ENCODE results near the gene ROPN1. TPM values are rescaled to one million over a fixed set of nuclear protein-coding genes. Genes with fewer than 3 reads are reported as not detected.

Gene ROPN1
- total and polyA plus RNA-seq, 10 donors: 0.06 TPM; not detected in 9

DNA sequence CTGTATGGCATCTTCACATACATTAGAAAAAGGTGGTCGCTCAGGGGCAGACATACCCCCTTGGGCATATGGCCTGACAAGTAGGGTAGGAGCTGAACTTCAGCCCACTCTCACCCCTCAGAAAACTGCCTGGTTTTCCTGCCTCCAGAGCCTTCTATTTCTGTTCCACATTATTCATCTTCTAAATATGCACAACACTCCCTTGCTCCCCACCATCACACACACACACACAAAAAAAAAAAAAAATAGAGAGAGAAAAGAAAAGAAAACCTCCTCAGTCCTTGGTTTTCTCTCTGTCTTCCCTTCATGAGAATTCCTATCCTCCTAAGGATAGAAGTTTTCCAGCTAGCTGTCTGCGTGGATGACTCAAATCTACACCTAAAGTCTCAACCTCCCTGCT lies 5.6 kb upstream of the ROPN1 start:
- peaks cover 0 to 10% (median 7%) of the 10 kb centered on the region in 8 donors for H3K9me3 ChIP-seq
- H3K4me1 ChIP-seq: no peaks in the 10 kb centered on the region
- no peaks in the 10 kb centered on the region for H3K36me3 ChIP-seq
- no peak for DNase-seq
- 77 to 84% (median 81%) methylated on average over 2 of the region's 2 CpGs for WGBS, 5 donors
- intact Hi-C loops (cut with DNase I; ENCODE audit: low total_unique reads): no loop called here
- peaks cover 0 to 51% (median 0%) of the 10 kb centered on the region in 7 donors for H3K27me3 ChIP-seq (replicated peaks in 1 of 7)
- H3K27ac ChIP-seq: no peak overlapping the region
- H3K4me3 ChIP-seq: no peak overlapping the region
- TF ChIP-seq POLR2A (IDR thresholded peaks at IDR 0.05) (no peak), POLR2AphosphoS5 (IDR thresholded peaks at IDR 0.05) (no peak)
- TF ChIP-seq, protein P1, sequence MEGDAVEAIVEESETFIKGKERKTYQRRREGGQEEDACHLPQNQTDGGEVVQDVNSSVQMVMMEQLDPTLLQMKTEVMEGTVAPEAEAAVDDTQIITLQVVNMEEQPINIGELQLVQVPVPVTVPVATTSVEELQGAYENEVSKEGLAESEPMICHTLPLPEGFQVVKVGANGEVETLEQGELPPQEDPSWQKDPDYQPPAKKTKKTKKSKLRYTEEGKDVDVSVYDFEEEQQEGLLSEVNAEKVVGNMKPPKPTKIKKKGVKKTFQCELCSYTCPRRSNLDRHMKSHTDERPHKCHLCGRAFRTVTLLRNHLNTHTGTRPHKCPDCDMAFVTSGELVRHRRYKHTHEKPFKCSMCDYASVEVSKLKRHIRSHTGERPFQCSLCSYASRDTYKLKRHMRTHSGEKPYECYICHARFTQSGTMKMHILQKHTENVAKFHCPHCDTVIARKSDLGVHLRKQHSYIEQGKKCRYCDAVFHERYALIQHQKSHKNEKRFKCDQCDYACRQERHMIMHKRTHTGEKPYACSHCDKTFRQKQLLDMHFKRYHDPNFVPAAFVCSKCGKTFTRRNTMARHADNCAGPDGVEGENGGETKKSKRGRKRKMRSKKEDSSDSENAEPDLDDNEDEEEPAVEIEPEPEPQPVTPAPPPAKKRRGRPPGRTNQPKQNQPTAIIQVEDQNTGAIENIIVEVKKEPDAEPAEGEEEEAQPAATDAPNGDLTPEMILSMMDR (IDR thresholded peaks at IDR 0.05 in 8 of 11, conservative IDR thresholded peaks at IDR 0.05 in 3 of 11): no peak

DNA sequence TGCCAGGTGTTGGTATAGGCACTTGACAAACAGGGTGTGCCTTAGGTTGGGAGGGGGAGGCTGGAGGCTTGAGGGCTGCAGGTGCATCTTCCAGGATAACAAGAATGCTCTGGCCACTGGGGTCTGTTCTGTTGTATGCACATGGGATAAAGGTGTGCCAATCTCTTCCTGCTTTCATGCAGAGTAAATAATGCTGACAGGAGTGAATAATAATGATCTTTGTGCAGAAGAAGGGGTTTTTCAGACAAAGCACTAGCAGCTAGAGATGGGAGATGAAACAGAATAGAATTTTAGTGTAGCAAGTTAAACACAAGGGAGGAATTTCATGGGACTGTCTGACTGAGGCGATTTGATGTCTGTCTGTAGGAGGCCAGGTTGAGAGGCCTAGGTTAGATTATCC lies 1.9 kb upstream of the ROPN1 start:
- Histone ChIP-seq H3K4me1 (no peaks in the 10 kb centered on the region), H3K27me3 (replicated peaks in 1 of 7) (peaks cover 0 to 39% (median 0%) of the 10 kb centered on the region in 7 donors), H3K9me3 (peaks cover 0 to 10% (median 7%) of the 10 kb centered on the region in 8 donors), H3K4me3 (no peak overlapping the region), H3K27ac (no peak overlapping the region), H3K36me3 (no peaks in the 10 kb centered on the region)
- TF ChIP-seq, protein P1 (IDR thresholded peaks at IDR 0.05 in 8 of 11, conservative IDR thresholded peaks at IDR 0.05 in 3 of 11): no peak
- TF ChIP-seq POLR2AphosphoS5 (IDR thresholded peaks at IDR 0.05): no peak
- no peak for TF ChIP-seq POLR2A (IDR thresholded peaks at IDR 0.05)
- no peak for DNase-seq
- WGBS, 5 donors: 77 to 93% (median 88%) methylated on average over 1 of the region's 1 CpG
- intact Hi-C loops (cut with DNase I; ENCODE audit: low total_unique reads): no loop called here

DNA sequence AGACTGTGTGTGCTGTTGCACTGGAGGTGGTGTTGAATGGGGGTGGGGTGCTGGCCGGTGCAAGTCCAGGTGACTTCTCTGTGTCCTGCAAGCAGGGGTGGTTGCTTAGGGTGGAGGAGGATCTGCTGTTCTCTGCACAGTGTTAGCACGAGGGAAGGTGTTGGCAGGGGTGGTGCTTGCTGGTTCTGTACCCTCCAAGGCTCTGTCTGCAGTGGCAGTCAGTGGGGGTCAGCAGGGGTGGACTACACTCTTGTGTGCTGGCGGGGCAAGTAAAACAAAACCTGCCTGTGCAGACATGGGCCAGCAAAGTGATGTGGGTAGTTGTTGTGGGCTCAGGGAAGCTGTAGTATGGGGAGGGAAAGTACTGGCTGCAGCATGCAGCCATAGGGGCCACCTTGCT lies 5.5 kb downstream of the ROPN1 start:
- H3K27ac ChIP-seq: no peak overlapping the region
- TF ChIP-seq, protein P1 (IDR thresholded peaks at IDR 0.05 in 8 of 11, conservative IDR thresholded peaks at IDR 0.05 in 3 of 11): no peak
- no peak for TF ChIP-seq POLR2A (IDR thresholded peaks at IDR 0.05)
- no peak for TF ChIP-seq POLR2AphosphoS5 (IDR thresholded peaks at IDR 0.05)
- no peak overlapping the region for H3K4me3 ChIP-seq
- WGBS, 5 donors: 79 to 94% (median 85%) methylated on average over 3 of the region's 3 CpGs
- H3K27me3 ChIP-seq (replicated peaks in 1 of 7): peaks cover 0 to 72% (median 0%) of the 10 kb centered on the region in 7 donors
- no peaks in the 10 kb centered on the region for H3K36me3 ChIP-seq
- intact Hi-C loops (cut with DNase I; ENCODE audit: low total_unique reads): no loop called here
- no peak for DNase-seq
- H3K9me3 ChIP-seq: no peaks in the 10 kb centered on the region
- no peaks in the 10 kb centered on the region for H3K4me1 ChIP-seq

DNA sequence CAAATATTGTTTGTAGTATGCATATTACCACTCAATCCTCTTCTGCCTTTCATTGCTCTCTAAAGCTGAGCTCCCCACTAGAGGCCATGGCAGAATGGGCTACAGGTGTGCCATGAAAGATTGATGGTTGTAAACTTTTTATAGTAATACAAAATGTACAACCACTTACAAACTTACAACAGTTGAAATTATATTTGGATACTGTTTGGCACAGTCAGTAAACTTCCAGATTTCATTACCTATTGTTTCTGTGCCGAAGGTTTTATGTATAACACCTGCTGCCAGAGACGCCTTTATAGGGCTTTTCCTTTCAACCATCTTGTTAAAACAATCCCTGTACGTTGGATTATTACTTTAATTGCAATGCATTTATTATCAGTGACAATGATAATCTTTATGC lies 7.0 kb downstream of the ROPN1 start:
- Histone ChIP-seq H3K27me3 (replicated peaks in 1 of 7) (peaks cover 0 to 78% (median 10%) of the 10 kb centered on the region in 7 donors), H3K4me1 (peaks cover 0 to 5% (median 3%) of the 10 kb centered on the region in 6 donors), H3K4me3 (no peak overlapping the region), H3K9me3 (no peaks in the 10 kb centered on the region), H3K36me3 (no peaks in the 10 kb centered on the region), H3K27ac (no peak overlapping the region)
- intact Hi-C loops (cut with DNase I; ENCODE audit: low total_unique reads): no loop called here
- no peak for DNase-seq
- TF ChIP-seq POLR2AphosphoS5 (IDR thresholded peaks at IDR 0.05) (no peak), POLR2A (IDR thresholded peaks at IDR 0.05) (no peak)
- TF ChIP-seq, protein P1 (IDR thresholded peaks at IDR 0.05 in 8 of 11, conservative IDR thresholded peaks at IDR 0.05 in 3 of 11): no peak
- 79 to 96% (median 88%) methylated on average over 3 of the region's 3 CpGs for WGBS, 5 donors

All from spleen (tissue), 11 donors.